ENCODE data around the gene LARP1B. TPM values are rescaled to one million over a fixed set of nuclear protein-coding genes. Genes with fewer than 3 reads are reported as not detected.
A peak's percentile ranks its signal among the peaks of the same experiment; 100 is the strongest.
"Not testable (repeated sequence)": the region's sequence is repeated elsewhere in the genome, so short reads cannot be mapped to it uniquely, and the experiment has no call there.

The LARP1B gene
- total RNA-seq, 1 experiment from 2014 or later = 16.4 TPM

GRCh38 chr4:128225148-128225547 is 164.0 kb downstream of the LARP1B start:
- DNase-seq (ENCODE audit: low spot score) = no peak

GRCh38 chr4:128227991-128228571 is 167.0 kb downstream of the LARP1B start:
- peak; percentile 16 for DNase-seq (ENCODE audit: low spot score)

DNA sequence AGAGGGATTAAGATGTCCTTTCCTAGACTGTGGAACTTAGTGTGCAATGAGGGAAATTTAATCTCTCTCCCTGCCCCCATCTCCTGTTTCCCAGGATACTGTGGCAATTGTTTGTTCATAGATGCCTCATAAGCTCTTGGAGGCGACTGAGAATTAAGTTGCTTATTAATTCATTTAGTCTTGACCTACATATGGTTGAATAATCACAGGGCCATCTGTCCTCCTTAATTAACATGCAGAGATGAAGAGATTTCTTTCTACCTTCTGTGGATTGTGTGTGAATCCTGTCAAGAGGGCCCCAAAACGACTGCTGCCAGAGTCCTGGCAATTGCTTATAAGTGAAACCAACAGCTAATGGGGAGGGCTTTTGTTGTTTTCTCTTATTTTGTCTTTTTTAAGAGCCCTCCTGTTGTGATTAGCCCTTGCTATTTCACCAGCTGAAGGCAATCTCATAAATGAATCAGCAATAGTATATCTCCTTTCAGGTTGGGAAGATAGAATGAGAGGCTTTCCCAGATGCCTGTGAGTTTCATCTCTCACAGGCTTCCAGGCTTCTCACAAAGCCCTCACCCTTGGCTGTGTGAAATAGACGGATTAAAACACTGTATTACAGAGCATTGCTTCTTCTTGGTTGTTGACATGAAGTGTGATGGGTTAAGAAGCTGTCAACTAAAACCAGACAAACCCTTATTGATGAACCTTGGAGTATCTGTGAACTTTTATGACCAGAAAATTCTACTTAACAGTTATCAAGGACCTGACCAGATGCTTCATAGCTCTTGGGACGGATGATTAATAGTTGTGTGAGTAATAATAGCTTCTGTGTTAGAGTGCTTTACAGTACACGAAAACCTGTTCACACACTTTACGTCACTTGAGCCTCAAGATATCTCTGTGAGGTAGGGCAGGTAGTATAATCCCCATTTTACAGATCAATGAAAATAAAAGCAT is 168.0 kb downstream of the LARP1B start:
- no peak for DNase-seq (ENCODE audit: low spot score)

DNA sequence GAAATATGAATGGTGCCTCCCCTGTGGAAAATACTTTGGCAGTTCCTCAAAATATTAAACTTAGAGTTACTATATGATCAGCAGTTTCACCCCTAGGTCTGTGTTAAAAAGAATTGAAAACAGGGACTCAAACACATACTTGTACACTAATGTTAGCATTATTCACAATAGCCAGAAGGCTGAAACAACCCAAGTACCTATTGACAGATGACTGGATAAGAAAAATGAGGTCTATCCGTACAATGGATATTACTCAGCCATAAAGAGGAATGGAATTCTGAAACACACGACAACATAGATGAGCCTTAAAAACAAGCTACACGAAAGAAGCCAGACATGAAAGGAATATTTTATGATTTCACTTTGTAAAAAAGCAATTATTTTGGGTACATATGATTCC is 171.6 kb downstream of the LARP1B start:
- DNase-seq (ENCODE audit: low spot score) = no peak

DNA sequence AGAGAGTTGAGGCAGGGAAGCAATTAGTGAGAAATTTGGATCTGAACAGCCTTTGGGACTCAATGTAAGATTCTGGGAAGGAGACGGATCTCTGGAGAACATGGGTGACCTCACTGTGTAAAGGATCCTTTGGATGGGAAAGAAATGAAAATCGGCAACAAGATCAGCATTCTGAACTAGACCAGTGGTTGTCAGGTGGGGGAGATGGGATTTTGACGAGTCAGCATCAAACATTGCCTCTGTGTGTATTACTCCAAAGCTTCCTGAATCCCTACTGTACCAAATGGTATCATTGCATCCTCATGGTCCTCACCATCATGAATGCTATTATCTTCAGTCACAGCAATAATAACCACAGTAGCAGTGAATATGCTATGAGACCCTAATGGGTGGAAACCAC is 173.7 kb downstream of the LARP1B start:
- no peak for DNase-seq (ENCODE audit: low spot score)

DNA sequence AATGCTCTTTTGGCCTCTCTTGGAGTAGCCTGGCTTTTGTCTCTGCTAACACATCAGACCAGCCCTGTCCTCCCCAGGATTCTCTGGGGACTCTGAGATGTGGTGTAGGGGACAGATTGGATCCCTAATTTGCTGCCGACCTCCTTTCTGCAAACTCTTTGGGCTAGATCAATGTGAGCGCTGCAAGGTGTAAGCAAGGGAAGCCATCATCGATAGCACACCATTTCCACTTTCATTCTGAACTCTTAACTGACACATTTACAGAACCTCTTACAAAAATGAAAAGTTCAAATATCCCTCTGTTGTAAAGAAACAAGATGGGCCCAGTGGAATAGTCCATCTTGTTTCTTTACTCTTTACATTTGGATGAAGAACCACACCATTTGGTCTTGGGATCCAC is 179.9 kb downstream of the LARP1B start:
- DNase-seq (ENCODE audit: low spot score) = no peak

GRCh38 chr4:128241425-128241913 is 180.4 kb downstream of the LARP1B start:
- no peak for DNase-seq (ENCODE audit: low spot score)

GRCh38 chr4:128241981-128242380 is 180.9 kb downstream of the LARP1B start:
- DNase-seq (ENCODE audit: low spot score) = no peak

- no peak for DNase-seq (ENCODE audit: low spot score)
Observed at GRCh38 chr4:128242601-128243000, 181.5 kb downstream of the LARP1B start.

DNA sequence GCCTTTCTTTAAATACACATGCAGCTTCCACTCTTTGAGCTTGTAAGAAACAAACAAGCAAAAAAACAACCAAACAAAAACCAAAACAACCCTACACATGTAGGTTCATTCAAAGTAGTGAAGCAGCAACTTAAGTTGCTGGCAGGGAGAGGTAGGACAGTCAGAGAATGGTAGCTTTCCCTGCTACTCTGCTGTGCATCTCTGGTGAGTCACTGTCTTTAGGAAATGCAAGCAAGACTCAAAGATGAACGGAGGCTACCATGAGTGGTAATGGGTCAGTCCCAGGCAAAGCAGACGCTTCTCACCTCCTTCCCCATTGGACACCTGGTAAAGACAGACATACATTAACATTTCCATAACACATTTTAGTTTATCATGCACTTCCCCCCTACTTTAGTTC is 183.3 kb downstream of the LARP1B start:
- DNase-seq (ENCODE audit: low spot score) = no peak

DNA sequence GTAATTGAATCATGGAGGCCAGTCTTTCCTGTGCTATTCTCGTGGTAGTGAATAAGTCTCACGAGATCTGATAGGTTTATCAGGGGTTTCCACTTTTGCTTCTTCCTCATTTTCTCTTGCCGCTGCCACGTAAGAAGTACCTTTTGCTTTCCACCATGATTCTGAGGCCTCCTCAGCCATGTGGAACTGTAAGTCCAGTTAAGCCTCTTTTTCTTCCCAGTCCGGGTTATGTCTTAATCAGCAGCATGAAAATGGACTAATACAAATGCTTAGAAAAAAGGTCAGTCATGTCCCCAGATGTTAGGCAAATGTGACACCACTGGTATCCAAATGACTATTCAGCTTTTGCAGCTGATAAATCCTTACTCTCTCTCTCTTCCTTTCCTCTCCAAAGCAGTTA is 184.3 kb downstream of the LARP1B start:
- DNase-seq (ENCODE audit: low spot score) = not testable (repeated sequence)

DNA sequence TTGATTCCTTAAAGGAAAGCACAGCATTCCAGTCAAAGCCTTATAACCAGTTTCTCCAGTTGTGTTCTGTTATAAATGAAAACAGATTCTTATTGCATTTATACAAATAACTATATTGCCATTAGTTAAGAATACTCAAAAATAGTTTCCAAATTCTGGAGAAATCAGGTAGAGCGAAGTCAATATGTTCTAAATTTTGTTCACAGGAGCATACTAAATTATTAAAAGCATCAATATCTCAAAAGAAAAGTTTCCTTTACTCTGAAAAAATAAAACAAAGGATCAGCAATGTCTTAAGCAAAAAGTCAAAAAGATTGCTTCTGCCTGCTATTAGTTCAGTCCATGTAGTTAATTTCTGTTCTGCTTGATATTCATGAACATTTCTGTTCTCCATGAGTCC is 186.8 kb downstream of the LARP1B start:
- DNase-seq (ENCODE audit: low spot score) = no peak

- DNase-seq (ENCODE audit: low spot score) = no peak
Observed at GRCh38 chr4:128249787-128250668, 188.9 kb downstream of the LARP1B start.

DNA sequence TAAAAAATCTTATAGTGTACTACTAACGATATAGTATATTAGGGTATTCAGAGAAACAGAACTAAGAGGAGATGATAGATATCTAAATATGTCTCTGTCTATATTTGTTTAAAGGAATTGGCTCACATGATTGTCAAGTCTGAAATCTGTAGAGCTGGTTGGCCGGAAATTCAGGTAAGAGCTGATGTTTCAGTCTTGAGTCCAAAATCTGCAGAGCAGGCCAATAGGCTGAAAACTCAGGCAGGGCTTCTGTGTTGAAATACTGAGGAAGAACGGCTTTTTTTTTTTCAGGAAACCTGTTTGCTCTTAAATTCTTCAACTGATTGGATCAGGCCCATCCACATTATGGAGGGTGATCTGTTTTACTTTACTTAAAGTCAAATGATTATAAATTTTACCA is 194.8 kb downstream of the LARP1B start:
- no peak for DNase-seq (ENCODE audit: low spot score)

DNA sequence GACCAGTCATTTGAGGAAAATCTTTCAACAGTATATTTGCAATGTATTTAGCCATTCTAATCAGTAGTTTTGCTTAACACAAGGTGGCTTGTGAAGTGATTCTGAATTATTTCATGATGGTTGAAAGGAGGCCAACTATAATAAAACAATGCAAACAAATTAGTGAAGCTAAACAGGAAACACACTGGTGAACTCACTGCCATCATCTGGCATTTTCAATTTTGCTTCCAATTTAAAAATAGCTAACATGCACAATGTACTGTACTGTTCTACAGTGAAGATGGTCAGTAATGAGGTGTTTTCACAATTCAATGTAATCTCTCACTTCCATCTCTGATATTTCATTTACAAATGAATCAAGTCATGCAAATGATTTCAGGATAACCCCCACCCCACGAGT is 195.4 kb downstream of the LARP1B start:
- no peak for DNase-seq (ENCODE audit: low spot score)

DNA sequence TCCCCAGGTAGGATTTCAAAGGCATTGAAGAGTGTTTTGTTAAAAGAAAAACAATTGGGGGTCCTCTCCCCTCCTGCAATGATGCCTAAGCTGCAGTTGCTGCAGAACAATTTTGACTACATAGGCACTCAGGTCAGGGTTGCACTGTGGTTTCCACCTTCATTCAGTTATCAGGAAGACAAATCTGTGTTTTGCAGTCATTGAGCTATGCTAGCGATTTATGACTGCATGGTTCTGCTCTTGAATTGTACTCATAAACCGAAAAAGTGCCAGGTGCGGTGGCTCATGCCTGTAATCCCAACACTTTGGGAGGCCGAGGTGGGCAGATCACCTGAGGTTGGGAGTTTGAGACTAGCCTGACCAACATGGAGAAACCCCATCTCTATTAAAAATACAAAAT is 197.1 kb downstream of the LARP1B start:
- not testable (repeated sequence) for DNase-seq (ENCODE audit: low spot score)

DNA sequence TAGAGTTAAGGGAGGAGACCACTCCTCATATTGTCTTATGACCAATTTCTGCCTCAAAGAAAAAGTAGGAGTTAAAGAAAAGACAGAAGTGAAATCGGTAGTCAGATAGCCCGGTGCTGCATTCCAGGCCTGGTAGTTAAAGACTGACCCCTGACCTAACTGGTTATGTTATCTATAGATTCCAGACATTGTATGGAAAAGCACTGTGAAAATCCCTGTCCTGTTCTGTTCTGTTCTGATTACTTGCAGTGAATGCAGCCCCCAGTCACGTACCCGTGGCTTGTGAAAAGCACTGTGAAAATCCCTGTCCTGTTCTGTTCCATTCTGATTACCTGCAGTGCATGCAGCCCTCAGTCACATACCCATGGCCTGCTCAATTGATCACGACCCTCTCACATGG is 198.8 kb downstream of the LARP1B start:
- DNase-seq (ENCODE audit: low spot score) = not testable (repeated sequence)

Other genes starting within 250 kb of the LARP1B start
- 42.6 and 45.5 TPM in 2 replicates for gene PLK4, start 180.4 kb upstream of the LARP1B start, total RNA-seq (2014; rRNA removed; shearing (Covaris generic))
- gene MFSD8, start 96.1 kb upstream of the LARP1B start, total RNA-seq (2014; rRNA removed; shearing (Covaris generic)) = 9.0 and 11.8 TPM in 2 replicates
- gene ABHD18, start 95.9 kb upstream of the LARP1B start, total RNA-seq (2014; rRNA removed; shearing (Covaris generic)) = 7.1 and 8.9 TPM in 2 replicates
- gene PGRMC2, start 226.5 kb downstream of the LARP1B start, total RNA-seq (2014; rRNA removed; shearing (Covaris generic)) = 5.6 and 9.6 TPM in 2 replicates

All from HT-29 (cell line).